Measurements from ENCODE around the gene LYZL1.

Gene LYZL1

GRCh38 chr10:29257784-29258135 lies 31.1 kb upstream of the LYZL1 start:
- no peak for TF ChIP-seq CTCF (IDR thresholded peaks at IDR 0.05; ENCODE audit: insufficient read depth, low read depth, low read length, missing control alignments)
- no peak for DNase-seq (ENCODE audit: low read depth)
- no peak overlapping the region for H3K4me3 ChIP-seq (ENCODE audit: low read length)

GRCh38 chr10:29259498-29259897 lies 29.4 kb upstream of the LYZL1 start:
- TF ChIP-seq CTCF (IDR thresholded peaks at IDR 0.05; ENCODE audit: insufficient read depth, low read depth, low read length, missing control alignments), result no peak
- H3K4me3 ChIP-seq (ENCODE audit: low read length), result no peak overlapping the region
- no peak for DNase-seq (ENCODE audit: low read depth)

- TF ChIP-seq CTCF (IDR thresholded peaks at IDR 0.05; ENCODE audit: insufficient read depth, low read depth, low read length, missing control alignments), result no peak
- no peak overlapping the region for H3K4me3 ChIP-seq (ENCODE audit: low read length)
Observed at GRCh38 chr10:29263506-29263905, 25.4 kb upstream of the LYZL1 start.

GRCh38 chr10:29265210-29265768 lies 23.6 kb upstream of the LYZL1 start:
- H3K4me3 ChIP-seq (ENCODE audit: low read length), result no peak overlapping the region
- DNase-seq (ENCODE audit: low read depth), result no peak
- TF ChIP-seq CTCF (IDR thresholded peaks at IDR 0.05; ENCODE audit: insufficient read depth, low read depth, low read length, missing control alignments), result no peak

More at GRCh38 chr10:29263506-29263905, 25.4 kb upstream of the LYZL1 start:
- no peak for DNase-seq (ENCODE audit: low read depth)

- no peak for TF ChIP-seq CTCF (IDR thresholded peaks at IDR 0.05; ENCODE audit: insufficient read depth, low read depth, low read length, missing control alignments)
- no peak for DNase-seq (ENCODE audit: low read depth)
- H3K4me3 ChIP-seq (ENCODE audit: low read length), result no peak overlapping the region
Observed at GRCh38 chr10:29266641-29267040, 22.2 kb upstream of the LYZL1 start.

- no peak overlapping the region for H3K4me3 ChIP-seq (ENCODE audit: low read length)
- DNase-seq (ENCODE audit: low read depth), result no peak
- TF ChIP-seq CTCF (IDR thresholded peaks at IDR 0.05; ENCODE audit: insufficient read depth, low read depth, low read length, missing control alignments), result no peak
Observed at GRCh38 chr10:29268011-29268410, 20.9 kb upstream of the LYZL1 start.

- TF ChIP-seq CTCF (IDR thresholded peaks at IDR 0.05; ENCODE audit: insufficient read depth, low read depth, low read length, missing control alignments), result no peak
- no peak for DNase-seq (ENCODE audit: low read depth)
- no peak overlapping the region for H3K4me3 ChIP-seq (ENCODE audit: low read length)
Observed at GRCh38 chr10:29269486-29269885, 19.4 kb upstream of the LYZL1 start.

Measured in epithelial cell of esophagus (primary cell).